ENCODE data around the gene SFRP5. TPM values are rescaled to one million over a fixed set of nuclear protein-coding genes. Genes with fewer than 3 reads are reported as not detected.

Gene SFRP5
- total and polyA plus RNA-seq, 2 of the 13 experiments (the other 11 are each of a cell fraction or from before 2014, with no cell fraction given) = 0.32 to 1.7 TPM

GRCh38 chr10:97812696-97813095, 40.9 kb upstream of the SFRP5 start (continued):
- TF ChIP-seq, protein P1, sequence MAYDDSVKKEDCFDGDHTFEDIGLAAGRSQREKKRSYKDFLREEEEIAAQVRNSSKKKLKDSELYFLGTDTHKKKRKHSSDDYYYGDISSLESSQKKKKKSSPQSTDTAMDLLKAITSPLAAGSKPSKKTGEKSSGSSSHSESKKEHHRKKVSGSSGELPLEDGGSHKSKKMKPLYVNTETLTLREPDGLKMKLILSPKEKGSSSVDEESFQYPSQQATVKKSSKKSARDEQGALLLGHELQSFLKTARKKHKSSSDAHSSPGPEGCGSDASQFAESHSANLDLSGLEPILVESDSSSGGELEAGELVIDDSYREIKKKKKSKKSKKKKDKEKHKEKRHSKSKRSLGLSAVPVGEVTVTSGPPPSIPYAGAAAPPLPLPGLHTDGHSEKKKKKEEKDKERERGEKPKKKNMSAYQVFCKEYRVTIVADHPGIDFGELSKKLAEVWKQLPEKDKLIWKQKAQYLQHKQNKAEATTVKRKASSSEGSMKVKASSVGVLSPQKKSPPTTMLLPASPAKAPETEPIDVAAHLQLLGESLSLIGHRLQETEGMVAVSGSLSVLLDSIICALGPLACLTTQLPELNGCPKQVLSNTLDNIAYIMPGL (CRISPR knock-in tag; IDR thresholded peaks at IDR 0.05; ENCODE audit: borderline replicate concordance in 1 of 2, low read depth in 1 of 2) = no peak
- TF ChIP-seq ZNF790 (CRISPR knock-in tag; IDR thresholded peaks at IDR 0.05; ENCODE audit: borderline replicate concordance) (no peak), SP4 (CRISPR knock-in tag; IDR thresholded peaks at IDR 0.05) (no peak), POLR2G (IDR thresholded peaks at IDR 0.05; ENCODE audit: low read depth, low read length) (no peak), IKZF4 (CRISPR knock-in tag; IDR thresholded peaks at IDR 0.05; ENCODE audit: borderline replicate concordance, low read depth, not compliant biosample characterization) (no peak), MEIS2 (CRISPR knock-in tag; IDR thresholded peaks at IDR 0.05) (no peak), ZNF260 (CRISPR knock-in tag; IDR thresholded peaks at IDR 0.05; ENCODE audit: borderline replicate concordance, low read depth) (no peak), ZNF274 (CRISPR knock-in tag; IDR thresholded peaks at IDR 0.05) (no peak), NFKBIZ (CRISPR knock-in tag; IDR thresholded peaks at IDR 0.05) (no peak), WIZ (CRISPR knock-in tag; IDR thresholded peaks at IDR 0.05) (no peak), AHR (CRISPR knock-in tag; IDR thresholded peaks at IDR 0.05) (no peak), ETV5 (CRISPR knock-in tag; IDR thresholded peaks at IDR 0.05; ENCODE audit: borderline replicate concordance) (no peak), UBTF (CRISPR knock-in tag; IDR thresholded peaks at IDR 0.05) (no peak), MAFG (CRISPR knock-in tag; IDR thresholded peaks at IDR 0.05) (no peak), CENPT (CRISPR knock-in tag; IDR thresholded peaks at IDR 0.05; ENCODE audit: low read depth) (no peak), ZNF292 (CRISPR knock-in tag; IDR thresholded peaks at IDR 0.05; ENCODE audit: borderline replicate concordance, low read depth) (no peak), ZNF773 (CRISPR knock-in tag; IDR thresholded peaks at IDR 0.05; ENCODE audit: borderline replicate concordance) (no peak), ZNF207 (IDR thresholded peaks at IDR 0.05; ENCODE audit: borderline replicate concordance) (no peak), MAFK (conservative IDR thresholded peaks at IDR 0.05 in 1 of 2, IDR thresholded peaks at IDR 0.05 in 1 of 2; ENCODE audit: low read length in 2 of 2) (0 out of 4 replicates have a peak, but pooled peaks of 1 of the 2 experiments have one; percentile 2), NFE2L2 (IDR thresholded peaks at IDR 0.05; ENCODE audit: low read length) (peak; percentile 51; the same call in 1 of the 2 replicates), GZF1 (CRISPR knock-in tag; IDR thresholded peaks at IDR 0.05) (no peak), ZNF136 (CRISPR knock-in tag; IDR thresholded peaks at IDR 0.05; ENCODE audit: low read depth) (no peak), REPIN1 (CRISPR knock-in tag; IDR thresholded peaks at IDR 0.05; ENCODE audit: borderline replicate concordance, low read depth) (no peak), CREB1 (IDR thresholded peaks at IDR 0.05) (no peak), CREB1 (CRISPR knock-in tag; IDR thresholded peaks at IDR 0.05) (no peak)
- TF ChIP-seq, protein P2, sequence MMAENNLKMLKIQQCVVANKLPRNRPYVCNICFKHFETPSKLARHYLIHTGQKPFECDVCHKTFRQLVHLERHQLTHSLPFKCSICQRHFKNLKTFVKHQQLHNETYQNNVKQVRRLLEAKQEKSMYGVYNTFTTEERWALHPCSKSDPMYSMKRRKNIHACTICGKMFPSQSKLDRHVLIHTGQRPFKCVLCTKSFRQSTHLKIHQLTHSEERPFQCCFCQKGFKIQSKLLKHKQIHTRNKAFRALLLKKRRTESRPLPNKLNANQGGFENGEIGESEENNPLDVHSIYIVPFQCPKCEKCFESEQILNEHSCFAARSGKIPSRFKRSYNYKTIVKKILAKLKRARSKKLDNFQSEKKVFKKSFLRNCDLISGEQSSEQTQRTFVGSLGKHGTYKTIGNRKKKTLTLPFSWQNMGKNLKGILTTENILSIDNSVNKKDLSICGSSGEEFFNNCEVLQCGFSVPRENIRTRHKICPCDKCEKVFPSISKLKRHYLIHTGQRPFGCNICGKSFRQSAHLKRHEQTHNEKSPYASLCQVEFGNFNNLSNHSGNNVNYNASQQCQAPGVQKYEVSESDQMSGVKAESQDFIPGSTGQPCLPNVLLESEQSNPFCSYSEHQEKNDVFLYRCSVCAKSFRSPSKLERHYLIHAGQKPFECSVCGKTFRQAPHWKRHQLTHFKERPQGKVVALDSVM (CRISPR knock-in tag; IDR thresholded peaks at IDR 0.05) = peak; percentile 41; the same call in 1 of the 2 replicates
